Posterior vena cava (tissue), 2 donors: ENCODE results near the gene VSTM2L. TPM values are rescaled to one million over a fixed set of nuclear protein-coding genes. Genes with fewer than 3 reads are reported as not detected.

Source experiments
- DNase-seq: peaks from one replicate; pipeline ENCODE4 v3.0.0-alpha.2; 2020; ENCODE audit warnings: low spot score
- intact Hi-C, 2 donors: fragments of 100-400 bp; cut with DNase I; formaldehyde crosslinking; loops; one replicate each; pipeline versions ENCODE4 v1.14.1 to v1.14.2; 2022 to 2023
- total RNA-seq, 2 donors: library from RNA; stranded (reverse); fragmentation: NEBNext Ultra II Directional; extraction: Animal tissue kit (Norgen Biotek cat#: 25700); gene quantifications; one replicate each; pipeline ENCODE4 v1.2.1, GENCODE V29; 2021
- donor health status: DM: yes; HTN: yes; CAD: no.
- donor health status: DM: yes; HTN: yes; CAD: no.

VSTM2L gene
- total RNA-seq, 2 donors from 2014 or later, result 6.4 to 6.9 TPM

GRCh38 chr20:37931153-37931922 is 28.4 kb downstream of the VSTM2L start:
- DNase-seq, result no peak
- intact Hi-C loops, result loop anchor here in 1 of 2 donors (2.0 kb wide), 1 partner anchor 59 kb away; no protein-coding TSS in a partner anchor

DNA sequence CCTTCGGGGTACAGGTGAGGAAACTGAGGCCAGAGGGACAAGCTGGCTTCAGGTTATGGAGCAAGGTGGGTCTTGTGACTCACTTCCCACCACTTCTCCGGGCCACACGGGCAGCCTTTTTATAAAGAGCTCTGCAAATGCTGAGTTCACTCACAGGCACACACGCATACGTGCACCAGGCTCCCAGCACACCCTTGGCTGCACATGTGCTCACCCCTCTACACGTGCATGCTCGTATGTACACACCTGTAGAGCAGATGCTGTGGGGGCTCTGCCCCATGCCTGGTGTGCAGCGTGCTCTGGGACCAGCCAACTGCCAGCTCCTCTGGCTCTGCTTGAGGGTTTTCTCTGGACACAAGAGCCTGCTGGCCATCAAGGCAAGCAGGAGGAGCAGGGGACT is 29.1 kb downstream of the VSTM2L start:
- intact Hi-C loops, result no loop called here
- no peak for DNase-seq

GRCh38 chr20:37932919-37933318 is 30.0 kb downstream of the VSTM2L start:
- intact Hi-C loops, result no loop called here
- no peak for DNase-seq

- intact Hi-C loops, result no loop called here
- no peak for DNase-seq
Measured at GRCh38 chr20:37933786-37934633, 31.1 kb downstream of the VSTM2L start.

DNA sequence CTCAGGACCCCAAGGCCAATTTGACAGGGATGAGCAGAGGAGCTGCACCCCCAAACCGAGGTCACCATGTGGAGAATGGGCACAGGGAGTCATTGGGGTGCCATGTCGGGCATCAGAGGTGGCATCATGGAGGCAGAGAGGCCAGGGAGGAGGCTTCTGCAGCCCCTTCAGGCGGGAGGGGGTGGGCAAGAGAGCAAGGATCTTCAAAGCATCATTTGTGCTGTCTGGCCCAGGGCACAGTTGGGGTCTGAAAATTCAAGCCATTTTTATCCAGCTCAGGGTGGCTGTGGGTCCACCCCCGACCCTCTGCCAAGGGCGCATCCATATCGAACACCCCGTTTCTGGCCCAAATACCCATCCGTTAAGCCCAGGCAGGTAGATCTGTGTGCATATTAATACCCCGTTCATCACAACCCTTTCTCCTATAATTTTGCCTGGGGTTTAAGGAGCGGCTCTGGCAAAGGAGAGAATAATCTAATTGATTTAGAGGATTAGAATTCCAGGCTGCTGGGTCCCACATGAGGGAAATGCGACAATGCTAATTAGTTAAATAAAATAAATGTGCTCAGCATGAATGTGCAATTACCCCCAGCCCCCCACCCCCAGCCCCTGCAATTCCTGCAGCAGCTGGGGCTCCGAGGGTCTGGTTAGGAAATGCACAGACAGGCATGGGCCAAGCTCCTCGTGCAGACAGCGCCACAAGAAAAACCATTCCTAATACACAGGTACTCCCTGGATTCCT is 31.9 kb downstream of the VSTM2L start:
- DNase-seq, result peak; percentile 48
- intact Hi-C loops, result no loop called here

DNA sequence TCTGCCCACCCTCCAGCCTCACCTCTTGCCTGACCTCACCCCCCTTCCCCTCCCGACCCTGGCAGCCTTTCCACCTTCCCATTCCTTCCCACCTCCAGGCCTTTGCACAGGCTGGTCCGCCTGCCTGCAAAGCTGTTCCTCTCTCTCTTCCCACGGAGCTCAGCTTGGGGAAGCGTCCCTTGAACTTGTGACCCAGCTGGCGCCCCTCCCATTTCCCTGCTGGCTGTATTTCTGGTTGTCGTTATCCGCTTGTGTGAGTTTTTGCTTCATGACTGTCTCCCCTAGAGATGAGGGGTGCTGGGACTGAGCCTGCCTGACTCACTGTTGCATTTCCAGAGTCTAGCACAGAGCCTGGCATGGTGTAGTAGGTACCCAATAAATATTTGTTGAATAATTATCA is 32.5 kb downstream of the VSTM2L start:
- intact Hi-C loops, result no loop called here
- peak; percentile 67 for DNase-seq

GRCh38 chr20:37936041-37936440 is 33.1 kb downstream of the VSTM2L start:
- peak; percentile 58 for DNase-seq

DNA sequence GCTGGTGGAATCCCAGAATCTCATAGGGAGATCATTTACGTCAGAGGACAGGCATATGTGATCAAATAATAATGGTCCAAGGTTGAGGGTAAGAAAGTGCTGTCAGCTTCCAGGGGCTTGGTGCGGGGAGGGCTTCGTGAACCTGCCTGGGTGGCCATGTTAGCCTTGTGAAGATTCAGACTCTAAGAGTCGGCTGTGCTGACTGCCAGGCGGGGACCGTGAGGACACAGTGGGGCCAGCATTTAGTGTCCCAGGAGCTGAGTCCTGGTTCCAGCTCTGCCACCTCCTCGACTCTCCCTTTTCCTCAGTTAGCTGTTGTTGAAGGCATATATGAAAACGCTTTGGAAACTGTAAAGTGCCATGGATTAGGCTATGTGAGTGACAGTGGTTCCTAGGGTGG is 33.5 kb downstream of the VSTM2L start:
- intact Hi-C loops, result no loop called here
- DNase-seq, result peak; percentile 45

More at GRCh38 chr20:37936041-37936440, 33.1 kb downstream of the VSTM2L start:
- intact Hi-C loops, result no loop called here

- intact Hi-C loops, result no loop called here
Measured at GRCh38 chr20:37937686-37938085, 34.8 kb downstream of the VSTM2L start.

DNA sequence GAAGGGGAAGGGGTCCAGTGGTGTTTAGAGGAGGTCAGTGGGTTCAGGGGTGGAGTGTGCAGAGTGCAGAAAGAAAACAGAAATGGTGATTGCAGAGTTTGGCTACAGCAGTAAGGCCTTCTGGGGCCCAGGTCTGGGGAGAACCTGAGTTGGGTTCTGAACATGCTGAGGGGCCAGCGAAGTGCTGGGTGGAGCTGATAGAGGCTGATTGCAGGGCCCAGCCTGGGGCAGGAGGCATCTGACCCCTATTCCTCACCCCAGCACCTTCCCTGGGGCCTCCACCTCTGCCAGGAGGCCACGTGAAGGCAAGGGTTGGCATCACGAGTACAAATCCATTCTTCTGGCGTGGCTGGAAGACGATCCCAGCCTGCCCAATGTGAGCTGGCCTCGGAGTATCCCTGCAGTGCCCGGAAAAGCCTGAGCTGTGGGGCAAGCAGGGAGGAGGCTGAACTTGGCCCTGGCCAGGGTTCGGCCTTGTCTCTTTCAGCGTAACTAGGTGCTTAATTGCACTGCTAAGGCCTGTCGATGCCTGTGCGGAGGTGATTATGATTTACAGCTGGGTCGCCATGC is 35.3 kb downstream of the VSTM2L start:
- no peak for DNase-seq

More at GRCh38 chr20:37937686-37938085, 34.8 kb downstream of the VSTM2L start:
- no peak for DNase-seq

DNA sequence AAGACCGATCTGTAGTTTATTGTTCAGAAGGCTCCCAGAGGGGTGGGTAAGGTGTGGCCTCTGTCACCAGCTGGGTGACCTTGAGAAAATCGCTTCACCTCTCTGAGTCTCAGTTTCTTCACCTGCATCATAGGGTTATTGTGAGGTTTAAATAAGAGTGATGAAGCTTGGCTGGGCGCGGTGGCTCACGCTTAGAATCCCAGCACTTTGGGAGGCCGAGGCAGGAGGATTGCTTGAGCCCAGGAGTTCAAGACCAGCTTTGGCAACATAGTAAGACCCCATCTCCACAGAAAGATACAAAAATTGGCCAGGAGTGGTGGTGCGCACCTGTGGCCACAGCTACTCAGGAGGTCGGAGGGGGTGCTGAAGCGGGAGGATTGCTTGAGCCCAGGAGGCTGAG is 36.0 kb downstream of the VSTM2L start:
- intact Hi-C loops, result no loop called here
- DNase-seq, result no peak

More for the DNA sequence above, 35.3 kb downstream of the VSTM2L start:
- intact Hi-C loops, result no loop called here

- no peak for DNase-seq
- intact Hi-C loops, result no loop called here
Measured at GRCh38 chr20:37939701-37940560, 37.0 kb downstream of the VSTM2L start.

DNA sequence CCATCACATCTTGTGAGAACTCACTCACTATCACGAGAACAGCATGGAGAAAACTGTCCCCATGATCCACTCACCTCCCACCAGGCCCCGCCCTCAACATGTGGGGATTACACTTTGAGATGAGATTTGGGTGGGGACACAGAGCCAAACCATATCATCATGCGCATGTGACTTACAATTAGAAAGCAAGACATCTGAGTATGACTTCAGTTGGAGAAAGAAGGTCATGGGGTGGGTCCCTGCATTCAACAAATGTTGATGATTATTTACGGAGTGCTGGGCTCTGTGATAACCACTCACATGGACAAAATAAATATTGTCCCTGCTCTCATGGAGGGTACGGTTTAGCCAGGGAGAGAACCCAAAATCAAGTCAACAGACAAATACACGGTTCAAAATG is 37.9 kb downstream of the VSTM2L start:
- DNase-seq, result no peak
- intact Hi-C loops, result no loop called here

DNA sequence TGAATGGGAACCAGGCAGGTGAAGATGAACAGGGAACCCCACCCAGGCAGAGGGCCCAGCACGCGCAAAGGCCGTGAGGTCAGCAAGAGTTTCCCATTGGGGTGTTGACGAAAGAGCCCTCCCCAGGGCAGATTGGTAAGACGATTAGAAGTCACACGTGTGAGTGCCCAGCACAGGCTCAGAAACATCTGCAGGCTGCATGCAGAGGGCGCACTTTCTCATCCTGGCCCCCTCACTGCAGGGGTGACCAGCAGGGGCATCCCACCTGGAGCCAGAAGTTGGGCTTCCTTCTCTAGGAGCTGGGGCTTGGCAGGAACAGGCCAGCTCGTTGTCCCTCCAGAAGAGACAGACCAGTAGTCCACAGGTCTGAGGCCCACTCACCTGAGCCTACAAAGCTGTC is 38.4 kb downstream of the VSTM2L start:
- no peak for DNase-seq

DNA sequence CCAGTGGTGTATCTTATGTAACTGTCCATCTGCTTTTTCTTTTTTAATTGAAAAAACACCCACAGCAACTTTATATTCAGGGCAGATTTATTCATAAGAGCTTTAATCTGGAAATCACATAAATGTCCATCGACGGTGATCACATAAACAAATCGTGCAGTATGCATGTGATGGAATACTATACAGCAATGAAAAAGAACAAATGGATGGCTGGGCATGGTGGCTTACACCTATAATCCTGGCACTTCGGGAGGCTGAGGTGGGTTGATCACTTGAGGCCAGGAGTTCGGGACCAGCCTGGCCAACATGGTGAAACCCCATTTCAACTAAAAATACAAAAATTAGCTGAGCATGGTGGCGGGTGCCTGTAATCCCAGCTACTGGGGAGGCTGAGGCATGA is 39.1 kb downstream of the VSTM2L start:
- intact Hi-C loops, result no loop called here
- no peak for DNase-seq

More for the DNA sequence above, 38.4 kb downstream of the VSTM2L start:
- intact Hi-C loops, result no loop called here

GRCh38 chr20:37943033-37943432 is 40.1 kb downstream of the VSTM2L start:
- no peak for DNase-seq
- intact Hi-C loops, result no loop called here

DNA sequence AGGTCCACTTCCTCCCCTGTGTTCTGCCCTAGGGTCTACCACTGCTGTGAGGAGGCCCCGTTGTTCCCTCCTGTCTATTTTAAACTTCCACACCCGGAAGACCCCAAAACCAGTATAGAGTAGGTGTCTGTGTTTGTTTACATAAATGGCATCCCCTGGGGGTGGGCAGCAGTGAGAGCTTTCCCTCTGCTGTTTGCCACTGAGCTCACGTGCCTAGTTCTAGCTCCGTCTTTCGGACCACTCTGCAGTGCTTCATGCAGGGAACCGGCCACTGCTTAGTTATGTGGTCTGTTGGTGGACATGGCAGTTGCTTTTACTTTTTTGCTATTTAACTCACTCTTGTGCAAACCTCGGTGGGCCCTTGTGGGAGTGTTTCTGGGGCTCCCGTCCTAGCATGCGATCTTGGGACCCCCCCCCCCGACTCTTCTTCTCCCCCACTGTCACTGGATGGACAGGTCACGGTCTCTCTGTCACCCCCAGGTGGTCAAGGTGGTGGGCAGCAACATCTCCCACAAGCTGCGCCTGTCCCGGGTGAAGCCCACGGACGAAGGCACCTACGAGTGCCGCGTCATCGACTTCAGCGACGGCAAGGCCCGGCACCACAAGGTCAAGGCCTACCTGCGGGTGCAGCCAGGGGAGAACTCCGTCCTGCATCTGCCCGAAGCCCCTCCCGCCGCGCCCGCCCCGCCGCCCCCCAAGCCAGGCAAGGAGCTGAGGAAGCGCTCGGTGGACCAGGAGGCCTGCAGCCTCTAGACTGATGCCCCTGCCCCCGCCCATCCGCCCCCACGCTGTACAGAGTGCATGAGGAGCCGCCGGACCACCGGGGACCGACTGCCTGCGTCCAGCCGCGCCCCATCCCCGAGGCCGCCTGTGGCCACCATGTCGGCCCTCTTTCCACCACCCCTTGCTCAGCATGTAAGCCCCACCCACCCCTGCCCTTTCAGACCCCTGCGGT is 40.9 kb downstream of the VSTM2L start:
- no peak for DNase-seq
- intact Hi-C loops, result no loop called here
